HL-60 (cell line): ENCODE measurements around the gene RFX8.
"Not testable (repeated sequence)": the region's sequence is repeated elsewhere in the genome, so short reads cannot be mapped to it uniquely, and the experiment has no call there.

Experiments
- DNase-seq, 2 experiments: peaks; one replicate each; pipeline ENCODE4 v3.0.0-alpha.2; 2010 to 2020; ENCODE audit warnings: low read depth in 1 of 2, low spot score in 1 of 2
- H3K27ac ChIP-seq: fragments of 250-450 bp; sonication (Bioruptor Pico); replicated peaks from 2 replicates; pipeline ENCODE4 v1.5.1; 2020; ENCODE audit warnings: mild to moderate bottlenecking, moderate library complexity
- H3K27me3 ChIP-seq: fragments of 250-450 bp; sonication (Bioruptor Pico); 2 replicates; pipeline ENCODE4 v1.5.1; 2021; ENCODE audit warnings: mild to moderate bottlenecking, moderate library complexity; ENCODE audit not compliant: insufficient read depth, poor library complexity, severe bottlenecking
- H3K4me3 ChIP-seq: replicated peaks from 2 replicates; pipeline ENCODE4 v1.5.1; 2011; ENCODE audit warnings: mild to moderate bottlenecking, control low read depth, low read length; ENCODE audit not compliant: insufficient read depth
- CTCF ChIP-seq: IDR thresholded peaks from one replicate; pipeline ENCODE4 v1.5.1; 2011; ENCODE audit warnings: low read length, control low read depth, inconsistent platforms; ENCODE audit not compliant: insufficient read depth
- GABPA ChIP-seq: IDR thresholded peaks from 2 replicates; pipeline ENCODE4 v1.6.1; 2012; ENCODE audit warnings: low read depth
- POLR2AphosphoS5 ChIP-seq: IDR thresholded peaks from 2 replicates; pipeline ENCODE4 v1.6.1; 2012; ENCODE audit warnings: low read depth
- REST ChIP-seq: IDR thresholded peaks from 2 replicates; pipeline ENCODE4 v1.6.1; 2012; ENCODE audit warnings: low read depth; ENCODE audit not compliant: insufficient replicate concordance
- SPI1 ChIP-seq: IDR thresholded peaks from 2 replicates; pipeline ENCODE4 v1.6.1; 2012; ENCODE audit warnings: low read depth, mild to moderate bottlenecking, borderline replicate concordance

RFX8 gene

GRCh38 chr2:101356055-101356454 lies 118.9 kb downstream of the RFX8 start:
- H3K27ac ChIP-seq, result no peak overlapping the region
- no peaks in the 10 kb centered on the region for H3K27me3 ChIP-seq
- TF ChIP-seq GABPA (no peak), SPI1 (no peak), CTCF (no peak), REST (no peak), POLR2AphosphoS5 (no peak)
- no peak overlapping the region for H3K4me3 ChIP-seq
- DNase-seq, result no peak

GRCh38 chr2:101355401-101356054 lies 119.4 kb downstream of the RFX8 start:
- no peak overlapping the region for H3K27ac ChIP-seq
- DNase-seq, result no peak
- no peak overlapping the region for H3K4me3 ChIP-seq
- no peak for TF ChIP-seq REST
- TF ChIP-seq GABPA, result no peak
- no peak for TF ChIP-seq CTCF
- TF ChIP-seq POLR2AphosphoS5, result no peak
- TF ChIP-seq SPI1, result no peak
- no peaks in the 10 kb centered on the region for H3K27me3 ChIP-seq

GRCh38 chr2:101354420-101355311 lies 120.2 kb downstream of the RFX8 start:
- no peak overlapping the region for H3K27ac ChIP-seq
- no peaks in the 10 kb centered on the region for H3K27me3 ChIP-seq
- no peak for TF ChIP-seq SPI1
- no peak for TF ChIP-seq CTCF
- TF ChIP-seq POLR2AphosphoS5, result no peak
- TF ChIP-seq REST, result no peak
- TF ChIP-seq GABPA, result no peak
- no peak overlapping the region for H3K4me3 ChIP-seq
- DNase-seq, result no peak

GRCh38 chr2:101352631-101353030 lies 122.3 kb downstream of the RFX8 start:
- not testable (repeated sequence) for H3K27ac ChIP-seq, H3K4me3 ChIP-seq, H3K27me3 ChIP-seq
- peak in 1 of 2 experiments; percentile 45 for DNase-seq
